Ishikawa (cell line): ENCODE data around the gene NOCT.

Experiments used
- CEBPB ChIP-seq: IDR thresholded peaks from 2 replicates; pipeline ENCODE4 v1.6.1; 2012
- CREB1 ChIP-seq: IDR thresholded peaks from 2 replicates; pipeline ENCODE4 v1.6.1; 2012; ENCODE audit warnings: low read depth
- EGR1 ChIP-seq: IDR thresholded peaks from 2 replicates; pipeline ENCODE4 v1.6.1; 2012
- EP300 ChIP-seq: IDR thresholded peaks from 2 replicates; pipeline ENCODE4 v1.6.1; 2012; ENCODE audit warnings: borderline replicate concordance
- FOXM1 ChIP-seq: IDR thresholded peaks from 2 replicates; pipeline ENCODE4 v1.6.1; 2012; ENCODE audit warnings: low read depth, borderline replicate concordance
- NFIC ChIP-seq: IDR thresholded peaks from 2 replicates; pipeline ENCODE4 v1.6.1; 2012
- RAD21 ChIP-seq: IDR thresholded peaks from 2 replicates; pipeline ENCODE4 v1.6.1; 2012; ENCODE audit warnings: low read depth
- REST ChIP-seq: IDR thresholded peaks from 2 replicates; pipeline ENCODE4 v1.6.1; 2012; ENCODE audit warnings: low read depth, mild to moderate bottlenecking
- TAF1 ChIP-seq: IDR thresholded peaks from 2 replicates; pipeline ENCODE4 v1.6.1; 2012; ENCODE audit warnings: low read depth, mild to moderate bottlenecking
- TCF12 ChIP-seq: IDR thresholded peaks from 2 replicates; pipeline ENCODE4 v1.6.1; 2012; ENCODE audit warnings: low read depth
- TEAD4 ChIP-seq: IDR thresholded peaks from 2 replicates; pipeline ENCODE4 v1.6.1; 2012
- USF1 ChIP-seq: IDR thresholded peaks from 2 replicates; pipeline ENCODE4 v1.6.1; 2012
- YY1 ChIP-seq: IDR thresholded peaks from 2 replicates; pipeline ENCODE4 v1.6.1; 2012; ENCODE audit warnings: low read depth
- ZBTB7A ChIP-seq: IDR thresholded peaks from 2 replicates; pipeline ENCODE4 v1.6.1; 2012; ENCODE audit warnings: low read depth
- TF ChIP-seq, protein P1 (sequence below): IDR thresholded peaks from 2 replicates; pipeline ENCODE4 v1.6.1; 2012

The NOCT gene

DNA sequence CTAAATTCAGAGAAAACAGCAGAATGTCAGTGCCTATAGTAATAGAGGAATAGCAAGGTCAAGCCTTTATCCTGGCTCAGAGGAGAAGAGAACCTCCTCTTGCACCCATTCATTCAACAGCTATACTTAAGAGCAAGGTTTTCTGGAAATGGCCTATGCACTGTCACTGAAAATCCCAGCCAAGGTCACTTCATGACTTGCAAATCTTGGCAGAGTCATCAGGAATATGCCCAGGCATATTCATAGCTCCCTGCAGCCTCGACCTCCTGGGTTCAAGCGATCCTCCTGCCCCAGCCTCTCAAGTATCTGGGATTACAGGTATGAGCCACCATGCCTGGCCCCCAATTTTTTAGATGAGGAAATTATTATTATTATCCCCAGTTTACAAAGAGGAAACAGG is 35.8 kb upstream of the NOCT start:
- TF ChIP-seq YY1 = no peak
- TF ChIP-seq, protein P1, sequence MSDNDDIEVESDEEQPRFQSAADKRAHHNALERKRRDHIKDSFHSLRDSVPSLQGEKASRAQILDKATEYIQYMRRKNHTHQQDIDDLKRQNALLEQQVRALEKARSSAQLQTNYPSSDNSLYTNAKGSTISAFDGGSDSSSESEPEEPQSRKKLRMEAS = no peak
- no peak for TF ChIP-seq TCF12
- no peak for TF ChIP-seq CREB1
- no peak for TF ChIP-seq EP300
- TF ChIP-seq TAF1 = no peak

- TF ChIP-seq YY1 (no peak), TCF12 (no peak), TEAD4 (no peak), TAF1 (no peak), FOXM1 (no peak)
- TF ChIP-seq, protein P1 = no peak
Measured at GRCh38 chr4:138981930-138982390, 33.6 kb upstream of the NOCT start.

DNA sequence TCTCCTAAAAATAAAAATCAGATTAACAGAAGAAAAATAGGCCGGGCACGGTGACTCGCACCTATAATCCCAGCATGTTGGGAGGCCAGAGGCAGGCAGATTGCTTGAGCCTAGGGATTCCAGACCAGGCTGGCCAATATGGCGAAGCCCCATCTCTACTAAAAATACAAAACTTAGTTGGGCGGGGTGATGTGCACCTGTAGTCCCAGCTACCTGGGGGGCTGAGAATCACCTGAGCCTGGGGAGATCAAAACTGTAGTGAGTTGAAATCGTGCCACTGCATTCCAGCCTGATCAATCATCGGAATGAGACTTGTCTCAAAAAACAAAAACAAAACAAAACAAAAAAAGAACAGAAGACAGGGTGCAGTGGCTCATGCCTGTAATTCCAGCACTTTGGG is 32.8 kb upstream of the NOCT start:
- TF ChIP-seq USF1 = no peak
- TF ChIP-seq FOXM1 = no peak
- TF ChIP-seq CEBPB = no peak
- TF ChIP-seq REST = no peak
- no peak for TF ChIP-seq TCF12
- TF ChIP-seq NFIC = no peak
- no peak for TF ChIP-seq CREB1
- TF ChIP-seq EP300 = no peak
- no peak for TF ChIP-seq RAD21
- TF ChIP-seq YY1 = no peak

DNA sequence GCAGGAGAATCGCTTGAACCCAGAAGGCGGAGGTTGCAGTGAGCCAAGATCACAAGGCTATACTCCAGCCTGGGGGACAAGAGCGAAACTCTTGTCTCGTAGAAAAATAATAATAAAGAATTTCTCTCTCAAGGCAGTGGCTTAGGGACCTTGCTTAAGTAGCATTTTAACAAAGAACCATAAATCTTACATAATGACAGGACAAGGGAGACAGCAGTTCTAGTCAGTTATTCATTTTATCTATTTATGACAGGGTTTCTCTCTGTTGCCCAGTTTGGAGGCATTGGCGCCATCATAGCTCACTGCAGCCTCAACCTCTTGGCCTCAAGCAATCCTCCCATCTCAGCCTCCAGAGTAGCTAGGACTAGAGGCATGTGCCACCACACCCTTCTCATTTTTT is 31.9 kb upstream of the NOCT start:
- TF ChIP-seq YY1 (no peak), REST (no peak), CEBPB (no peak), CREB1 (no peak), EGR1 (no peak), EP300 (no peak), USF1 (no peak), TCF12 (no peak), ZBTB7A (no peak), TAF1 (no peak), TEAD4 (no peak), NFIC (no peak)
- TF ChIP-seq, protein P1 = no peak

DNA sequence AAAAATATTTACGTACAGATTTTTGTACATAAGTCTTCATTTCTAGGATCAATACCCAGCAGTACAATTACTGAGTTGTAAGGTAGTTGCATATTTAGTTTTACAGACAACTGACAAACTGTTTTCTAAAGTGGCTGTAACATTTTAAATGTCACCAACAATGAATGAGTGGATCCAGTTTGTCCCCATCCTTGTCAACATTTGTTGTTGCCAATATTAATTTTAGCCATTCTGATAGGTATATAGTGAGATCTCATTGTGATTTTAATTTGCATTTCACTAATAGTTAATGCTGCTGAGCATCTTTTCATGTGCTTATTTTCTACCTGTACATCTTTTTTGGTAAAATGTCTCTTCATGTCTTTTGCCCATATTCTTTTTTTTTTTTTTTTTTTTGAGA is 30.9 kb upstream of the NOCT start:
- TF ChIP-seq, protein P1 = no peak
- TF ChIP-seq CREB1 = no peak
- no peak for TF ChIP-seq EGR1
- no peak for TF ChIP-seq EP300
- TF ChIP-seq ZBTB7A = no peak
- TF ChIP-seq NFIC = no peak
- TF ChIP-seq YY1 = no peak
- TF ChIP-seq CEBPB = no peak
- no peak for TF ChIP-seq REST
- TF ChIP-seq RAD21 = no peak
- TF ChIP-seq TAF1 = no peak
- no peak for TF ChIP-seq FOXM1
- TF ChIP-seq TCF12 = no peak
- TF ChIP-seq TEAD4 = no peak
- TF ChIP-seq USF1 = no peak
